IMR-90 (cell line): Measurements from ENCODE around the gene NTSR1.

Source experiments
- CTCF ChIP-seq: conservative IDR thresholded peaks from 2 replicates; pipeline ENCODE4 v1.5.1; 2012; ENCODE audit warnings: mild to moderate bottlenecking, low read depth, low read length, improper control_type of control experiment
- ELK1 ChIP-seq: fragments of 150-350 bp; IDR thresholded peaks from 2 replicates; pipeline ENCODE4 v1.6.1; 2016; ENCODE audit warnings: low read depth, mild to moderate bottlenecking, low read length, moderate library complexity, borderline replicate concordance
- RCOR1 ChIP-seq: IDR thresholded peaks from 2 replicates; pipeline ENCODE4 v1.6.1; 2012; ENCODE audit warnings: mild to moderate bottlenecking, low read length, improper control_type of control experiment; ENCODE audit not compliant: insufficient replicate concordance

GRCh38 chr20:62762376-62762775 lies 53.7 kb downstream of the NTSR1 start:
- TF ChIP-seq CTCF (no peak), RCOR1 (no peak), ELK1 (no peak)
